Measurements from ENCODE around the gene CAB39.

- TF ChIP-seq CTCF (IDR thresholded peaks at IDR 0.05; ENCODE audit: borderline replicate concordance, extremely low read depth, low read length, poor library complexity, severe bottlenecking) (no peak), EZH2 (IDR thresholded peaks at IDR 0.05; ENCODE audit: borderline replicate concordance, low read depth, low read length, severe bottlenecking) (no peak)
These were observed 24.2 kb upstream of the CAB39 start for GRCh38 chr2:230688490-230688889.
